ENCODE data around the gene KIAA1958.

DNA sequence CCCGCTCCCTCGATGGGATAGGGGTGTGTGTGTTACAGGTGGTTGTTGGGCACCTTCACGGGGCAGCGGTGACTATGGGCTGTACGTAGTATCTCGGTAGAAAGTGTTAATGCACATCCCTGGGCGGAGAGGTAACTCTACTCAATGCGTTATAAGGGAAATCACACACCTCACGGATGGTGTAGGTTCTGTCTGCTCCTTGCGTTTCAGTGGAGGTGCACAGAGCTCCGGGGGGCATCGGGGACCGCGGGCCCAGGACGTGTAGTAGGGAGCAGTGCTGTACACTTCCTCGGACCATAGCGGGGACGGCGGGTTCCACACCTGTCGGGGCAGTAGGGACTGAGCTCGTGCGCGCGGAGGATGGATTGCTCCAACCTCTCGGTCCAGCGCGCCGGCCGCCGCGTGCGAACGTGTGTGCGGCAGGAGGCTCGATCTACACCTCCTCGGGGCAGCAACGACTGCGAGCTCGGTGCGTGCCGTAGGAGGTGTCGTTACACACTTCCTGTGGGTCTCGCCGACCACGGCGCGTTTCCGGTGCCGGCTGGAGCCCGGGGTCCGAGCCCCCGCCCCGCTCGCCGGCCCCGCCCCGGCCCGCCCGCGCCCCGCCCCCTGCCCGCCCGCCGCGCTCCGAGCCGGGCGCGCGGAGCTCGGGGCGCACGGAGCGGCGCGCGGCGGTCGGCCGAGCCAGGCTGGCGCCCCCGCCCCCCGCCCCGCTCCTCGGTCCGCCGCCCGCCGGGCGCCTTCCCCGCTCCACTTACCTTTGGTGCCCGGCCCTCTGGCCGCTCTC is at the start of gene KIAA1958:
- TF ChIP-seq, protein P1, sequence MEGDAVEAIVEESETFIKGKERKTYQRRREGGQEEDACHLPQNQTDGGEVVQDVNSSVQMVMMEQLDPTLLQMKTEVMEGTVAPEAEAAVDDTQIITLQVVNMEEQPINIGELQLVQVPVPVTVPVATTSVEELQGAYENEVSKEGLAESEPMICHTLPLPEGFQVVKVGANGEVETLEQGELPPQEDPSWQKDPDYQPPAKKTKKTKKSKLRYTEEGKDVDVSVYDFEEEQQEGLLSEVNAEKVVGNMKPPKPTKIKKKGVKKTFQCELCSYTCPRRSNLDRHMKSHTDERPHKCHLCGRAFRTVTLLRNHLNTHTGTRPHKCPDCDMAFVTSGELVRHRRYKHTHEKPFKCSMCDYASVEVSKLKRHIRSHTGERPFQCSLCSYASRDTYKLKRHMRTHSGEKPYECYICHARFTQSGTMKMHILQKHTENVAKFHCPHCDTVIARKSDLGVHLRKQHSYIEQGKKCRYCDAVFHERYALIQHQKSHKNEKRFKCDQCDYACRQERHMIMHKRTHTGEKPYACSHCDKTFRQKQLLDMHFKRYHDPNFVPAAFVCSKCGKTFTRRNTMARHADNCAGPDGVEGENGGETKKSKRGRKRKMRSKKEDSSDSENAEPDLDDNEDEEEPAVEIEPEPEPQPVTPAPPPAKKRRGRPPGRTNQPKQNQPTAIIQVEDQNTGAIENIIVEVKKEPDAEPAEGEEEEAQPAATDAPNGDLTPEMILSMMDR (IDR thresholded peaks at IDR 0.05; ENCODE audit: insufficient read depth, low read depth, low read length): no peak
- no peak for TF ChIP-seq EZH2 (IDR thresholded peaks at IDR 0.05; ENCODE audit: insufficient read depth, low read length)

Measured in astrocyte (in vitro differentiated cells and primary cell).